Measurements from ENCODE around the gene CACNA1S. TPM values are rescaled to one million over a fixed set of nuclear protein-coding genes. Genes with fewer than 3 reads are reported as not detected.
A peak's percentile ranks its signal among the peaks of the same experiment; 100 is the strongest.

Gene CACNA1S
- total and polyA plus RNA-seq, 12 donors: under 0.01 to 0.09 (median 0.05) TPM; not detected in 7

DNA sequence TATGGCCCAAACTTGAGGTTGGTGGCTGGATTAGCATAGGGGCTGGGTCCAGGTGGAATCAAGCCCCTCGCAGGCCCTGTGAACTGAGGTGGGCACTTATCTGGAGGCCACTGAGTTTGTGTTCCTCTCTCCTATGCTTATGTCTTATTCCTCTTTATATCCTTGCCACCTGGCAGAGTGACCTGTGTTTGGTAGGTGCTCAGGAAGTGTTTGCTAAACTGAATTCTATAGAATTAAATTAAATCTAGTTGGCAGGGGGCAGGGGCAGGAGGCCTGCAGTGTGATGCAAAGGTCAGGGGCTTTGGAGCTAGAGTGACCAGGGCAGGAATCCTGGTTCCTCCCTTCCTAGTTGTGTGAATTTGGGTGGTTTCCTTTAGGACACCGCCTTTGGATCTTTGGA is 43.1 kb upstream of the CACNA1S start:
- DNase-seq (no peak), ATAC-seq (no peak)
- 88% methylated on average over 2 of the region's 2 CpGs for WGBS, 2 donors
- Histone ChIP-seq H3K27me3 (peaks cover 0 to 9% (median 0%) of the 10 kb centered on the region in 7 donors), H3K4me3 (peak overlapping the region in 1 of 10 donors; percentile 96), H3K4me1 (peaks cover 3 to 18% (median 14%) of the 10 kb centered on the region in 9 donors), H3K27ac (no peak overlapping the region), H3K36me3 (peaks cover 0 to 19% (median 7%) of the 10 kb centered on the region in 9 donors), H3K9me3 (no peaks in the 10 kb centered on the region)
- intact Hi-C loops (cut with DNase I): no loop called here
- TF ChIP-seq, protein P1, sequence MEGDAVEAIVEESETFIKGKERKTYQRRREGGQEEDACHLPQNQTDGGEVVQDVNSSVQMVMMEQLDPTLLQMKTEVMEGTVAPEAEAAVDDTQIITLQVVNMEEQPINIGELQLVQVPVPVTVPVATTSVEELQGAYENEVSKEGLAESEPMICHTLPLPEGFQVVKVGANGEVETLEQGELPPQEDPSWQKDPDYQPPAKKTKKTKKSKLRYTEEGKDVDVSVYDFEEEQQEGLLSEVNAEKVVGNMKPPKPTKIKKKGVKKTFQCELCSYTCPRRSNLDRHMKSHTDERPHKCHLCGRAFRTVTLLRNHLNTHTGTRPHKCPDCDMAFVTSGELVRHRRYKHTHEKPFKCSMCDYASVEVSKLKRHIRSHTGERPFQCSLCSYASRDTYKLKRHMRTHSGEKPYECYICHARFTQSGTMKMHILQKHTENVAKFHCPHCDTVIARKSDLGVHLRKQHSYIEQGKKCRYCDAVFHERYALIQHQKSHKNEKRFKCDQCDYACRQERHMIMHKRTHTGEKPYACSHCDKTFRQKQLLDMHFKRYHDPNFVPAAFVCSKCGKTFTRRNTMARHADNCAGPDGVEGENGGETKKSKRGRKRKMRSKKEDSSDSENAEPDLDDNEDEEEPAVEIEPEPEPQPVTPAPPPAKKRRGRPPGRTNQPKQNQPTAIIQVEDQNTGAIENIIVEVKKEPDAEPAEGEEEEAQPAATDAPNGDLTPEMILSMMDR (IDR thresholded peaks at IDR 0.05): no peak

DNA sequence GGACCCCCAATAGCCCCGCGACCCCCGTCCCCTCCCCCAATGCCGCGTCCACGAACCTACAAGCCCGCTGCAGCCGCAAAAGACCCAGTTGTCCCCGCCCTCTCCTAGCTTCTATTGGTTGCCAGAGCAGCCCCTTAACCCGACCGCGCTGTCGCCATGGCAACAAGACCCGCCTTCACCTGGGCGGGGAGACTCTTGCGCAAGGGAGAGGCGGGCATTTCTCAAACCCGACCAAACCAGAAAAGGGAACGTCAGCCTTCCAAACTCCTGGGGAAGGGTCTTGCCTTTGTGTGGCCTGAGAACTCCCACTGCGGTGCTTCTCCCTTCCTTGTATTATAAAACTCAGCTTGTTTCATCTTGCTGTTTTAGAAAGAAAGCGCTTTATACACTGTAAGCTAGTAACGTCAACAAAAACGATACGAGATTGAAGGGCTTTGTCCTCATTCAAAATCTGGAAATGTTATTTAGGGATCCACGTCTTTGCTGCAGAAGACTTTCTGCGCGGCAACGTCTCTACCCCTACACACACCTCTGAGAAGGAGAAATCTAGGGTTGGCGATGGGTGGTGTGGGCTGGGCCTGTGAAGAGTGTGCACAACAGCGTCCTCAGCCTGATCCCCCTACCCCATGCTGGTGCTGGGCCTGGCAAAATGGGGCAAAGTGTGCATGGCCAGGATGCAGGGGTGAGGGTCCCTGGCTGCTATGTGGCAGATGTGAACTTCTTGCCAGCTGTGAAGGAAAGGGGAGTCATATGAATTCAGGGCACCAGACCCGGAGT is 42.4 kb upstream of the CACNA1S start, which contains the start of gene TMEM9:
TSS of gene TMEM9 (minus strand) at position 86 of the 777 bp plus-strand sequence. CDS start 551 bp downstream, outside the sequence.
- Histone ChIP-seq H3K27me3 (peaks cover 0 to 1% (median 0%) of the 10 kb centered on the region in 7 donors), H3K27ac (peak within 1 kb of the TSS; percentile 29 to 77 (median 64)), H3K4me1 (peaks cover 3 to 18% (median 14%) of the 10 kb centered on the region in 9 donors), H3K4me3 (peak within 1 kb of the TSS; percentile 61 to 98 (median 88)), H3K36me3 (peaks cover 0 to 27% (median 7%) of the 10 kb centered on the region in 9 donors), H3K9me3 (no peaks in the 10 kb centered on the region)
- DNase-seq (peak; percentile 98), ATAC-seq (peak; percentile 95 to 99 (median 98))
- intact Hi-C loops (cut with DNase I): loop anchor here in 1 of 10 donors (1.0 kb wide), 1 partner anchor 16 kb away; no protein-coding TSS in a partner anchor
- TF ChIP-seq, protein P1 (IDR thresholded peaks at IDR 0.05): no peak
- 7 to 9% methylated on average over 31 of the region's 31 CpGs for WGBS, 2 donors

DNA sequence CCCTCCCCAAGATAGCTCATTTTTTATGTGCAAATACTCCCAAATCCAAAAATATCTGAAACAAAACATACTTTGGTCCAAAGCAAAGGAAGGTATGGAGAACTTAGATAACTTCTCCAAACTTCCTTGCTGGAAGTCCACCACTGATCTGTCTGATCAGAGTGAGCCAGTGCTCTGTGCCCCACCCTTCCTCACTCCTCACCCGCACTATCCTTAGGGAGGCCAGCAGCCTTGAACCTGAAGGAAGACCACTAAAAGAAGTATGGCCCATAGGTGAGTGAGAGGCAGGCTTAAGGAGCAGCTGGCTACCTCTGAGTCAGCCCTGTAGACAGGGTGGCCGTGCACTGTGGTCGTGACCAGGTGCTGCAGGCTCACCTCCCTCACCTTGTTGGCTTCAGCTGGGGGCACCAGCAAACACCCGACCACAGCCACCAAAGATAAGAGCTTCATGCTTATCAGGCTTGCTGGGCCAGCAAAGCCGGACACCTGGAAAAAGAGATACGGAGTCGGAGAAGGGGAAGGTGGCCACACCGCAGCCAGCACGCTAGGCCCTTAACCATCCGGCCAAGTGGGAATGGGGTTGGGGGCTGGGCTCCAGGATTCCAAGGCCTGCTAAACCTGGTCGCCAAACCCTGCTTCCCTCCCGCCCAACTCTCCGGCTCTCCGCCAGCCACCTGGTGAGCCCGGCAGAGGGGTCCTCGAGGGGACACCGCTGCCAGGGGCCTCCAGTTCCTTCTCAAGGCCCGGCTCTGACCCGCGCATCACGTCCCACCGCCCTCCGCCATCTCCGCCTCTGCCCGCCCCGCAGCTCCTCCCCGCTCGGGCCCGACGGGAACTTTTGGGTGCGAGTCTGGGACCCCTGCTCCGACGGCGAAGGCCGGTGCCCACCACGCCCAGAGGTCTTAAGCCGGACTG is 41.5 kb upstream of the CACNA1S start:
- Histone ChIP-seq H3K36me3 (peaks cover 0 to 35% (median 7%) of the 10 kb centered on the region in 9 donors), H3K4me1 (peaks cover 3 to 18% (median 14%) of the 10 kb centered on the region in 9 donors), H3K27ac (peak overlapping the region; percentile 29 to 77 (median 64)), H3K4me3 (peak overlapping the region; percentile 61 to 98 (median 88)), H3K9me3 (no peaks in the 10 kb centered on the region), H3K27me3 (no peaks in the 10 kb centered on the region)
- TF ChIP-seq, protein P1 (IDR thresholded peaks at IDR 0.05): no peak
- WGBS, 2 donors: 3% methylated on average over 37 of the region's 37 CpGs
- intact Hi-C loops (cut with DNase I): loop anchor here in 1 of 10 donors (1.0 kb wide), 1 partner anchor 17 kb away; no protein-coding TSS in a partner anchor
- DNase-seq (no peak), ATAC-seq (peak; percentile 80 to 88 (median 84))

DNA sequence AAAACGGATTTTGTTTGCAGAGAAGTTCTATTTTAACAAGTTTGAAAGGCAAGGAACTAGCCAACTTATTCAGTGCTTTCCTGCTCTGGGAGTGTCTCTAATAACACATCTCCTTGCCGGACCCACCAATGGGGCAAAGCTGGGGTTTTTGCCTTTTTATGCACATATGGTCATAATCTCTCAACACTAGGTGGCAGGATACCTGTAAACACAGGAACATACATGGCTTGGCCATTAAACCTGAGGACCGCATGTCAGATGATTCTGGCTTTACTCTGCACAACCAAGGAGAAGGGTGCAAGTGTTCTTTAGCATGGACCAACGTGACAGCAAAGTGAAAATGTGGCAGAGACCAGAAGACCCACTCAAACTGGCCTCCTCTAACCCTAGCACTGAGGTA is 37.2 kb upstream of the CACNA1S start:
- 88 to 92% methylated on average over 4 of the region's 4 CpGs for WGBS, 2 donors
- Histone ChIP-seq H3K27me3 (no peaks in the 10 kb centered on the region), H3K9me3 (no peaks in the 10 kb centered on the region), H3K4me3 (no peak overlapping the region), H3K36me3 (peaks cover 0 to 78% (median 12%) of the 10 kb centered on the region in 9 donors), H3K27ac (no peak overlapping the region), H3K4me1 (peaks cover 0 to 14% (median 11%) of the 10 kb centered on the region in 9 donors)
- TF ChIP-seq, protein P1 (IDR thresholded peaks at IDR 0.05): peak in 6 of 9 donors; percentile 12 to 38 (median 32)
- intact Hi-C loops (cut with DNase I): loop anchor here in 1 of 10 donors (10.0 kb wide), 1 partner anchor 75 kb away; no protein-coding TSS in a partner anchor
- DNase-seq (no peak), ATAC-seq (no peak)
